Thyroid gland (tissue), 4 donors: ENCODE results near the gene SASH1.

Experiments
- POLR2A ChIP-seq, 2 donors: fragments of 450-650 bp; IDR thresholded peaks; one replicate each; pipeline ENCODE4 v1.6.1; 2017; ENCODE audit warnings: antibody characterized with exemption in 2 of 2, mild to moderate bottlenecking in 2 of 2, moderate library complexity in 1 of 2
- TF ChIP-seq, protein P1 (sequence below), 6 experiments: fragments of 200-600 bp in 3 of 6; fragments of 450-650 bp in 3 of 6; sonication (generic) in 3 of 6; IDR thresholded peaks; one replicate each; pipeline ENCODE4 v1.5.1; 2016 to 2019; ENCODE audit warnings: antibody characterized with exemption in 6 of 6, mild to moderate bottlenecking in 2 of 6, inconsistent platforms in 1 of 6, moderate library complexity in 1 of 6

GRCh38 chr6:148406579-148407371 is 64.1 kb downstream of the SASH1 start:
- TF ChIP-seq, protein P1, sequence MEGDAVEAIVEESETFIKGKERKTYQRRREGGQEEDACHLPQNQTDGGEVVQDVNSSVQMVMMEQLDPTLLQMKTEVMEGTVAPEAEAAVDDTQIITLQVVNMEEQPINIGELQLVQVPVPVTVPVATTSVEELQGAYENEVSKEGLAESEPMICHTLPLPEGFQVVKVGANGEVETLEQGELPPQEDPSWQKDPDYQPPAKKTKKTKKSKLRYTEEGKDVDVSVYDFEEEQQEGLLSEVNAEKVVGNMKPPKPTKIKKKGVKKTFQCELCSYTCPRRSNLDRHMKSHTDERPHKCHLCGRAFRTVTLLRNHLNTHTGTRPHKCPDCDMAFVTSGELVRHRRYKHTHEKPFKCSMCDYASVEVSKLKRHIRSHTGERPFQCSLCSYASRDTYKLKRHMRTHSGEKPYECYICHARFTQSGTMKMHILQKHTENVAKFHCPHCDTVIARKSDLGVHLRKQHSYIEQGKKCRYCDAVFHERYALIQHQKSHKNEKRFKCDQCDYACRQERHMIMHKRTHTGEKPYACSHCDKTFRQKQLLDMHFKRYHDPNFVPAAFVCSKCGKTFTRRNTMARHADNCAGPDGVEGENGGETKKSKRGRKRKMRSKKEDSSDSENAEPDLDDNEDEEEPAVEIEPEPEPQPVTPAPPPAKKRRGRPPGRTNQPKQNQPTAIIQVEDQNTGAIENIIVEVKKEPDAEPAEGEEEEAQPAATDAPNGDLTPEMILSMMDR (IDR thresholded peaks at IDR 0.05), result no peak
- TF ChIP-seq POLR2A (IDR thresholded peaks at IDR 0.05), result no peak
